HUES64 (cell line): ENCODE measurements around the gene MUC21.
"Not testable (repeated sequence)": the region's sequence is repeated elsewhere in the genome, so short reads cannot be mapped to it uniquely, and the experiment has no call there.

Source experiments
- H3K27ac ChIP-seq: 2 replicates; pipeline ENCODE4 v1.7.0; 2013; ENCODE audit warnings: low read depth, low read length, inconsistent platforms
- H3K27me3 ChIP-seq: 2 replicates; pipeline ENCODE4 v1.6.1; 2013; ENCODE audit warnings: mild to moderate bottlenecking, low read length; ENCODE audit not compliant: insufficient read depth
- H3K36me3 ChIP-seq: 2 replicates; pipeline ENCODE4 v1.6.1; 2013; ENCODE audit warnings: mild to moderate bottlenecking, low read length; ENCODE audit not compliant: insufficient read depth
- H3K4me1 ChIP-seq: 2 replicates; pipeline ENCODE4 v1.6.1; 2013; ENCODE audit warnings: mild to moderate bottlenecking, low read length, moderate library complexity; ENCODE audit not compliant: insufficient read depth
- H3K4me3 ChIP-seq: 2 replicates; pipeline ENCODE4 v1.5.1; 2013; ENCODE audit warnings: mild to moderate bottlenecking, low read length, moderate library complexity
- H3K9ac ChIP-seq: 2 replicates; pipeline ENCODE4 v1.6.1; 2013; ENCODE audit warnings: mild to moderate bottlenecking, low read depth, low read length
- H3K9me3 ChIP-seq: 2 replicates; pipeline ENCODE4 v1.6.1; 2013; ENCODE audit warnings: low read depth, low read length; ENCODE audit not compliant: insufficient read depth
- WGBS: fragments of 150-250, 120-280 bp; methylation state at CpG from one replicate; pipeline ENCODE4 v1.1.7; 2013; ENCODE audit warnings: missing lambda C conversion rate; 5-methylcytosine and 5-hydroxymethylcytosine counted together

The MUC21 gene

GRCh38 chr6:30951907-30952469, 31.5 kb upstream of the MUC21 start:
- no peak overlapping the region for H3K4me3 ChIP-seq
- no peak overlapping the region for H3K9ac ChIP-seq
- H3K27ac ChIP-seq = no peak overlapping the region
- 92% methylated on average over 5 of the region's 5 CpGs for WGBS
- peaks cover 32% of the 10 kb centered on the region for H3K27me3 ChIP-seq
- H3K36me3 ChIP-seq = no peaks in the 10 kb centered on the region
- peaks cover 14% of the 10 kb centered on the region for H3K4me1 ChIP-seq
- H3K9me3 ChIP-seq = 0 out of 2 replicates have a peak, but pooled peaks cover 3% of the 10 kb centered on the region

- WGBS = 64% methylated on average over 9 of the region's 9 CpGs
- Histone ChIP-seq H3K4me1 (peaks cover 14% of the 10 kb centered on the region), H3K36me3 (no peaks in the 10 kb centered on the region), H3K9me3 (0 out of 2 replicates have a peak, but pooled peaks cover 3% of the 10 kb centered on the region), H3K27me3 (peaks cover 35% of the 10 kb centered on the region), H3K27ac (no peak overlapping the region), H3K4me3 (peak overlapping the region; percentile 69), H3K9ac (peak overlapping the region; percentile 64)
These were observed 28.7 kb upstream of the MUC21 start for GRCh38 chr6:30954631-30955366.

- Histone ChIP-seq H3K9me3 (0 out of 2 replicates have a peak, but pooled peaks cover 3% of the 10 kb centered on the region), H3K27me3 (peaks cover 35% of the 10 kb centered on the region), H3K36me3 (no peaks in the 10 kb centered on the region), H3K9ac (peak overlapping the region; percentile 64), H3K4me1 (peaks cover 14% of the 10 kb centered on the region), H3K4me3 (peak overlapping the region; percentile 69), H3K27ac (no peak overlapping the region)
- WGBS = 3% methylated on average over 43 of the region's 46 CpGs
These were observed 28.0 kb upstream of the MUC21 start for GRCh38 chr6:30955367-30956042.

- peaks cover 14% of the 10 kb centered on the region for H3K4me1 ChIP-seq
- WGBS = 70% methylated on average over 2 of the region's 2 CpGs
- no peak overlapping the region for H3K4me3 ChIP-seq
- H3K36me3 ChIP-seq = no peaks in the 10 kb centered on the region
- peaks cover 35% of the 10 kb centered on the region for H3K27me3 ChIP-seq
- H3K9me3 ChIP-seq = no peaks in the 10 kb centered on the region
- no peak overlapping the region for H3K27ac ChIP-seq
- H3K9ac ChIP-seq = no peak overlapping the region
These were observed 25.8 kb upstream of the MUC21 start for GRCh38 chr6:30957716-30958115.

- Histone ChIP-seq H3K4me1 (peaks cover 3% of the 10 kb centered on the region; the same call in 1 of the 2 replicates), H3K27me3 (peaks cover 12% of the 10 kb centered on the region), H3K9me3 (no peaks in the 10 kb centered on the region), H3K36me3 (no peaks in the 10 kb centered on the region), H3K9ac (no peak overlapping the region), H3K4me3 (no peak overlapping the region), H3K27ac (no peak overlapping the region)
- WGBS = 93% methylated on average over 8 of the region's 9 CpGs
These were observed 22.4 kb upstream of the MUC21 start for GRCh38 chr6:30960907-30961673.

GRCh38 chr6:30962716-30963115, 20.8 kb upstream of the MUC21 start:
- Histone ChIP-seq H3K4me3 (no peak overlapping the region), H3K27me3 (no peaks in the 10 kb centered on the region), H3K9ac (no peak overlapping the region), H3K9me3 (no peaks in the 10 kb centered on the region), H3K4me1 (no peaks in the 10 kb centered on the region; the same call in 1 of the 2 replicates), H3K27ac (no peak overlapping the region), H3K36me3 (no peaks in the 10 kb centered on the region)

DNA sequence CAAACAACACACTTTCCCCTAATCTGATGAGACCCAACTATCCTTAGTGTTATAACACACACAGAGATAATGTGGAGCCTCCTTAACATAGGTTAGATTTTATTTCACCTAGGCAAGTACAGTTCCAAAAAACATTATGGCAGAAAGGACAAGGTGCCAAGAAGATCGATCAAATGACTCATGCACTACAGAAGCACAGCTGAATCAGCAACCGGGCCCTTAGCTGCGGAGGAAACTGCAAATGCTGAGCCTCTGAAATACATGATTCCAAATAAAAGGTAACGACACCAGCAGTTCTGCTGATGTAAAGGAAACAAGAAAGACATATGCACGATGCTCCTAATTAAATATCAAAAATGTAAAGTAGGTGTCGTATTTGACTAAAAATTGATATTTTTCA, 19.9 kb upstream of the MUC21 start:
- H3K36me3 ChIP-seq = no peaks in the 10 kb centered on the region
- no peaks in the 10 kb centered on the region for H3K9me3 ChIP-seq
- H3K4me1 ChIP-seq = no peaks in the 10 kb centered on the region
- no peak overlapping the region for H3K27ac ChIP-seq
- H3K27me3 ChIP-seq = no peaks in the 10 kb centered on the region
- no peak overlapping the region for H3K4me3 ChIP-seq
- H3K9ac ChIP-seq = no peak overlapping the region
- WGBS = 94% methylated on average over 6 of the region's 6 CpGs

GRCh38 chr6:30964075-30964474, 19.4 kb upstream of the MUC21 start:
- no peaks in the 10 kb centered on the region for H3K27me3 ChIP-seq
- H3K4me1 ChIP-seq = no peaks in the 10 kb centered on the region
- H3K9me3 ChIP-seq = no peaks in the 10 kb centered on the region
- H3K36me3 ChIP-seq = no peaks in the 10 kb centered on the region
- H3K27ac ChIP-seq = no peak overlapping the region
- no peak overlapping the region for H3K4me3 ChIP-seq
- WGBS = 92% methylated on average over 4 of the region's 4 CpGs
- H3K9ac ChIP-seq = no peak overlapping the region

GRCh38 chr6:30965140-30965601, 18.3 kb upstream of the MUC21 start:
- Histone ChIP-seq H3K36me3 (no peaks in the 10 kb centered on the region), H3K4me3 (no peak overlapping the region), H3K9ac (no peak overlapping the region), H3K27ac (no peak overlapping the region), H3K4me1 (no peaks in the 10 kb centered on the region), H3K27me3 (no peaks in the 10 kb centered on the region), H3K9me3 (no peaks in the 10 kb centered on the region)
- WGBS = 91% methylated on average over 5 of the region's 5 CpGs

- H3K9ac ChIP-seq = no peak overlapping the region
- H3K36me3 ChIP-seq = no peaks in the 10 kb centered on the region
- no peaks in the 10 kb centered on the region for H3K9me3 ChIP-seq
- H3K4me3 ChIP-seq = no peak overlapping the region
- no peaks in the 10 kb centered on the region for H3K4me1 ChIP-seq
- WGBS = 89% methylated on average over 3 of the region's 3 CpGs
- no peak overlapping the region for H3K27ac ChIP-seq
- no peaks in the 10 kb centered on the region for H3K27me3 ChIP-seq
These were observed 17.4 kb upstream of the MUC21 start for GRCh38 chr6:30966154-30966553.

DNA sequence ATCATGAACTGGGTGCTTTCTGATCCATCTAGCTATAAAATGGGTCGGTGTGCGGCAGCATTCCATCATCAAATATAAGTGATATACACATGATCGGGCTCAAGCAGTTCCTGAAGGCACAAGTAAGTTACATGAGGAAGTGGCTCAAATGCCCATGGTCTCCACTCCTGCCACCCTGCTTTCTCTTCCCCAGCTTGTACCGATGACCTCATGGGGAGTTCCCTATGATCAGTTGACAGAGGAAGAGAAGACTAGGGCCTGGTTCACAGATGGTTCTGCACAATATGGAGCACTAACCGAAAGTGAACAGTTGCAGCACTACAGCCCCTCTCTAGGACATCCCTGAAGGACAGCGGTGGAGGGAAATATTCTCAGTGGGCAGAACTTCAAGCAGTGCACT, 14.3 kb upstream of the MUC21 start:
- not testable (repeated sequence) for H3K9ac ChIP-seq, H3K4me1 ChIP-seq, H3K4me3 ChIP-seq, H3K27me3 ChIP-seq, H3K9me3 ChIP-seq, H3K27ac ChIP-seq, H3K36me3 ChIP-seq
- 97% methylated on average over 6 of the region's 6 CpGs for WGBS
